Endodermal cell (in vitro differentiated cells): ENCODE measurements around the gene CCDC175. TPM values are rescaled to one million over a fixed set of nuclear protein-coding genes. Genes with fewer than 3 reads are reported as not detected.

ENCODE experiments used
- DNase-seq: peaks from one replicate; pipeline ENCODE4 v3.0.0-alpha.2; 2017
- H3K27ac ChIP-seq: 2 replicates; pipeline ENCODE4 v1.5.1; 2013; ENCODE audit warnings: mild to moderate bottlenecking, low read depth, low read length, moderate library complexity
- H3K27me3 ChIP-seq: 2 replicates; pipeline ENCODE4 v1.6.1; 2013; ENCODE audit warnings: mild to moderate bottlenecking, low read length, moderate library complexity; ENCODE audit not compliant: insufficient read depth, control insufficient read depth, poor library complexity, severe bottlenecking
- H3K36me3 ChIP-seq: 2 replicates; pipeline ENCODE4 v1.7.0; 2013; ENCODE audit warnings: mild to moderate bottlenecking, low read length, moderate library complexity; ENCODE audit not compliant: control insufficient read depth, insufficient read depth
- H3K4me1 ChIP-seq: one replicate; pipeline ENCODE4 v1.7.0; 2013; ENCODE audit warnings: low read length; ENCODE audit not compliant: control insufficient read depth, insufficient read depth
- H3K4me3 ChIP-seq: 2 replicates; pipeline ENCODE4 v1.5.1; 2013; ENCODE audit warnings: mild to moderate bottlenecking, low read length, moderate library complexity
- H3K9ac ChIP-seq: 2 replicates; pipeline ENCODE4 v1.6.1; 2013; ENCODE audit warnings: mild to moderate bottlenecking, low read length, moderate library complexity; ENCODE audit not compliant: poor library complexity, severe bottlenecking; ENCODE audit errors: extremely low read depth
- H3K9me3 ChIP-seq: 2 replicates; pipeline ENCODE4 v1.6.1; 2013; ENCODE audit warnings: mild to moderate bottlenecking, low read length, moderate library complexity; ENCODE audit not compliant: control insufficient read depth
- H3K27ac Mint-ChIP-seq: 2 replicates; pipeline ENCODE4 v1.8.0; 2020; ENCODE audit warnings: mixed read lengths
- H3K27me3 Mint-ChIP-seq: 2 replicates; pipeline ENCODE4 v1.8.0; 2021; ENCODE audit warnings: mild to moderate bottlenecking, mixed read lengths; ENCODE audit not compliant: insufficient read depth
- H3K36me3 Mint-ChIP-seq: 2 replicates; pipeline ENCODE4 v1.8.0; 2020; ENCODE audit warnings: low read depth, mixed read lengths
- H3K4me1 Mint-ChIP-seq: 2 replicates; pipeline ENCODE4 v1.8.0; 2020; ENCODE audit warnings: mixed read lengths
- H3K4me3 Mint-ChIP-seq: 2 replicates; pipeline ENCODE4 v1.8.0; 2020; ENCODE audit warnings: mild to moderate bottlenecking, moderate library complexity, mixed read lengths
- H3K9me3 Mint-ChIP-seq: 2 replicates; pipeline ENCODE4 v1.8.0; 2020; ENCODE audit warnings: mild to moderate bottlenecking, mixed read lengths
- CTCF ChIP-seq: fragments of 200-600 bp; sonication (generic); conservative IDR thresholded peaks from 2 replicates; pipeline ENCODE4 v1.5.0; 2021; ENCODE audit warnings: antibody characterized with exemption, mild to moderate bottlenecking
- WGBS, 2 experiments: methylation state at CpG; one replicate each; pipeline versions ENCODE4 v1.1.5 to v1.1.7; 2013; ENCODE audit warnings: missing lambda C conversion rate in 2 of 2, mixed read lengths in 1 of 2; ENCODE audit not compliant: insufficient coverage in 1 of 2, insufficient read length in 1 of 2; 5-methylcytosine and 5-hydroxymethylcytosine counted together
- total RNA-seq, 2 donors: library from RNA; stranded (reverse); fragmentation: NEBNext Ultra II Directional in 1 of 2; extraction: Animal tissue kit (Norgen Biotek cat#: 25700) in 1 of 2; gene quantifications; 2 replicates in 1 of 2; 3 replicates in 1 of 2; pipeline ENCODE4 v1.2.1, GENCODE V29; 2021

The CCDC175 gene
- total RNA-seq, 2 donors from 2014 or later = 0.53 to 0.66 TPM

DNA sequence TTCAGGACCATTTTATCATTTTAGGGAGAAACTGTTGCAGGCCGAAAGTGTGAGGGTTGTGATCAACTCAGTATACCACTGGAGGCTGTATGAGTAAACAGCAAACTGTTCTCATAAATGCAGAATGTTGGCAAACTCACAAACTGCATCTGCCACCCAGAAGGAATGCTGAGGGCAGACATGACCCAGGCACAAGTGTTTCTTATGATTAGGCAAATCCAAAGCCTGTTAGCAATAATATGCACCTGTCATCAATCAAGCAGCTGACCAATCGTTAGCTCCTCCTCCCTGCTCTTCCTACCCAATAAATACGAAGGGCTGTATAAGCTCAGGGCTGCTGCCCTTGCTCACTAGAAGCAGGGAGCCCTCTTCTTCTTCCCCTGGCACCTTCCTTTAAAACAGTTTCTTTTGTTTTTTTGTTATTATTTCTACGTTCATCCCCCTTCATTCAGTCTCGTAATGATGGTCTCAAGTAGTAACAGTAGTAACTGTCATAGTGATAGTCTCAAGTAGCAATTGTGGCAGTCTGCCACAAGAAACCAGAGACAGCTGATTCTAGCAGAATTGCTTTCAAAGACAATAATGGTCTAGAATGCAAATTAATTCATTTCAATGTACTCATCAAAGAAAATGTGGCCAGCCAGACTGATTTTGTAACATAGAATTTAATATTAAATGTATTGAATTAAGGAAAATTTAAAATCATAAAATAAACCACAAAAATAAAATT is 15.2 kb upstream of the CCDC175 start:
- 94 to 100% methylated on average over 2 to 5 of the region's 5 CpGs for WGBS, 2 experiments
- no peak for DNase-seq
- Histone ChIP-seq H3K27me3 (no peaks in the 10 kb centered on the region), H3K4me3 (no peak overlapping the region), H3K4me1 (no peaks in the 10 kb centered on the region), H3K9me3 (peaks cover 7% of the 10 kb centered on the region), H3K27ac (no peak overlapping the region), H3K36me3 (no peaks in the 10 kb centered on the region), H3K9ac (no peak overlapping the region)
- Mint-ChIP-seq H3K4me3 (no peak overlapping the region), H3K36me3 (no peaks in the 10 kb centered on the region), H3K9me3 (peaks cover 8% of the 10 kb centered on the region), H3K27ac (no peak overlapping the region), H3K4me1 (no peaks in the 10 kb centered on the region), H3K27me3 (no peaks in the 10 kb centered on the region)
- TF ChIP-seq CTCF = no peak

DNA sequence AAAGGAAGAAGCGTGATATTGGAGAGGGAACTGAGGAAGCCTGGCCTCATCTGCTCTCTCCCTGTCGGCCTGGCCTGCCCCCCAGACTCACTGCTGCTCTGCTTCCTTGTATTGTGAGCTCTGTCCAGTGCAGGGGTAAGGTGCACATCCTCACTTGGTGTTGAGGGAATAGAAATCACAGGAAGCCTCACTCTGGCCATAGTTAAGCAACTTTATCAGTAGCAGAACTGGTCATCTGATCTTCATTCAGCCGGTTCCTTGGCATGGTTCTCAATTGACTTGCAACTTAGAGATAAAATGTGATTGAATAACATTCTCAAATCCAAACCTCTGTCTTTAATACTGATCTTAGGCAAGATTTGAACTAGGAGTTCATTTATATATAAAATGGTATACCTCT is 11.5 kb upstream of the CCDC175 start:
- H3K9ac ChIP-seq = no peak overlapping the region
- Mint-ChIP-seq H3K27me3 (no peaks in the 10 kb centered on the region), H3K27ac (no peak overlapping the region), H3K4me1 (no peaks in the 10 kb centered on the region), H3K9me3 (peaks cover 8% of the 10 kb centered on the region), H3K36me3 (no peaks in the 10 kb centered on the region), H3K4me3 (no peak overlapping the region)
- H3K27ac ChIP-seq = no peak overlapping the region
- WGBS, 2 experiments = 89% methylated on average over 3 of the region's 3 CpGs; no CpG with 5 or more reads in 1 of the 2 experiments
- no peak for TF ChIP-seq CTCF
- no peak overlapping the region for H3K4me3 ChIP-seq
- no peak for DNase-seq
- H3K9me3 ChIP-seq = peaks cover 7% of the 10 kb centered on the region
- H3K4me1 ChIP-seq = no peaks in the 10 kb centered on the region
- no peaks in the 10 kb centered on the region for H3K36me3 ChIP-seq
- H3K27me3 ChIP-seq = no peaks in the 10 kb centered on the region

DNA sequence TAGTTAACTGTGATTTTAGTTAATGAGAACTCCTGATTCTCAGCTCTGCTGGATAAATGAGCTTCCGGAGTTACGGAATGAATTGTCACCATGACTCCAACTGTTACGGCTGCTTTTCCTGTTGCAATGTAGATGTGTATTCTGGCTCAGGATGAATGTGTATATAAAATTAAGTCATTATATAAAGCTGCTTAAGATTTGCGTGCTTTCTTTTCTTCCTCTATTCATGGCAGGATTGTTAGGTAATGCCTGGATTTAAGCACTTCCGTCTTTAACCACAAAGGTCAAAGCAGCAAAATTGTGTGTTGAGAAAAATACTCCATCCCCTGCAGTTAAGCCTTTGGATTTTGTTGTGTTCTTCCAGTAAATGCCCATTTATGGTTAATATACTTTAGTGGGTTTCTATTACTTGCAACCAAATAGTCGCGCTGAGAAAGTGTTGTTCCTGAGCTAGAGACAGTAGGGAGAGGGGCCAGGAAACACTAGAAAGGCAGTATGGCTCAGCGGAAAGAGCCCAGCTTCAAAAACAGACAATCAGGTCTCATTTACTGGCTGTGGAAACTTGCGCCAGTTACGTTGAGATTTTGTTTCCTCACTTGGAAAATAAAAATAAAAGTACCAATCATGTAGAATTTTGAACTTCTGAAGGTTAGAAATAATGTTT is 9.4 kb upstream of the CCDC175 start:
- TF ChIP-seq CTCF = no peak
- Mint-ChIP-seq H3K36me3 (no peaks in the 10 kb centered on the region), H3K4me3 (no peak overlapping the region), H3K27ac (no peak overlapping the region), H3K4me1 (no peaks in the 10 kb centered on the region), H3K27me3 (no peaks in the 10 kb centered on the region), H3K9me3 (no peaks in the 10 kb centered on the region)
- WGBS, 2 experiments = 90 to 91% methylated on average over 2 to 10 of the region's 10 CpGs
- Histone ChIP-seq H3K9me3 (no peaks in the 10 kb centered on the region), H3K27me3 (no peaks in the 10 kb centered on the region), H3K36me3 (no peaks in the 10 kb centered on the region), H3K9ac (no peak overlapping the region), H3K4me3 (no peak overlapping the region), H3K27ac (no peak overlapping the region), H3K4me1 (no peaks in the 10 kb centered on the region)
- no peak for DNase-seq
